ENCODE data around the gene LRBA. TPM values are rescaled to one million over a fixed set of nuclear protein-coding genes. Genes with fewer than 3 reads are reported as not detected.

Gene LRBA
- total RNA-seq, 2 donors from 2014 or later = 30.9 to 33.7 TPM

DNA sequence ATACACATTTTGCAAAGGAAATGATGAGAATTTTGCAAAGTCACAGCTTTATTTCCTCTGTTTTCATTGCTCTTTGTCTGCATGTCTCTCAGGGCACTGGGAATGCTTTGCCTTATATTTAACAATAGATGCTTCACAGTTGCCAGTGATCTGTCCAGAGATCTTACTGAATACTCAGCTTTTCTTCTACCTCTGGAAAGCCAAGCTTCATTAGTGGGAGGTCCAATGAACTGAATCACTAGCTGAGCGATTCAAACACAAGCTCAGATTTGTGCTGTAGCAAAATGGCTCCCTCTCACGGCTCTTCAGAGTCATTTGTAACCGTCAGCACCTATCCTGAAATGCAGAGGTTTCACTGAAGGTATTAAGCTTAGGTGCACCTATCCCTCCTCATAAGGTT, 797.9 kb downstream of the LRBA start:
- TF ChIP-seq, protein P1, sequence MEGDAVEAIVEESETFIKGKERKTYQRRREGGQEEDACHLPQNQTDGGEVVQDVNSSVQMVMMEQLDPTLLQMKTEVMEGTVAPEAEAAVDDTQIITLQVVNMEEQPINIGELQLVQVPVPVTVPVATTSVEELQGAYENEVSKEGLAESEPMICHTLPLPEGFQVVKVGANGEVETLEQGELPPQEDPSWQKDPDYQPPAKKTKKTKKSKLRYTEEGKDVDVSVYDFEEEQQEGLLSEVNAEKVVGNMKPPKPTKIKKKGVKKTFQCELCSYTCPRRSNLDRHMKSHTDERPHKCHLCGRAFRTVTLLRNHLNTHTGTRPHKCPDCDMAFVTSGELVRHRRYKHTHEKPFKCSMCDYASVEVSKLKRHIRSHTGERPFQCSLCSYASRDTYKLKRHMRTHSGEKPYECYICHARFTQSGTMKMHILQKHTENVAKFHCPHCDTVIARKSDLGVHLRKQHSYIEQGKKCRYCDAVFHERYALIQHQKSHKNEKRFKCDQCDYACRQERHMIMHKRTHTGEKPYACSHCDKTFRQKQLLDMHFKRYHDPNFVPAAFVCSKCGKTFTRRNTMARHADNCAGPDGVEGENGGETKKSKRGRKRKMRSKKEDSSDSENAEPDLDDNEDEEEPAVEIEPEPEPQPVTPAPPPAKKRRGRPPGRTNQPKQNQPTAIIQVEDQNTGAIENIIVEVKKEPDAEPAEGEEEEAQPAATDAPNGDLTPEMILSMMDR (IDR thresholded peaks at IDR 0.05) = peak; percentile 14
- H3K4me3 ChIP-seq = no peak overlapping the region
- H3K9me3 ChIP-seq = no peaks in the 10 kb centered on the region
- no peaks in the 10 kb centered on the region for H3K27me3 ChIP-seq (replicated peaks; ENCODE audit: insufficient read depth)
- H3K4me1 ChIP-seq (ENCODE audit: control insufficient read depth in 1 of 2, low read depth in 2 of 2) = peaks cover 0 to 10% of the 10 kb centered on the region in 2 donors
- DNase-seq (ENCODE audit: low spot score) (no peak), ATAC-seq (ENCODE audit: insufficient number of reproducible peaks, low FRiP score, low read depth) (no peak)
- H3K36me3 ChIP-seq = no peaks in the 10 kb centered on the region
- H3K27ac ChIP-seq = peak overlapping the region in 1 of 2 donors; percentile 37

DNA sequence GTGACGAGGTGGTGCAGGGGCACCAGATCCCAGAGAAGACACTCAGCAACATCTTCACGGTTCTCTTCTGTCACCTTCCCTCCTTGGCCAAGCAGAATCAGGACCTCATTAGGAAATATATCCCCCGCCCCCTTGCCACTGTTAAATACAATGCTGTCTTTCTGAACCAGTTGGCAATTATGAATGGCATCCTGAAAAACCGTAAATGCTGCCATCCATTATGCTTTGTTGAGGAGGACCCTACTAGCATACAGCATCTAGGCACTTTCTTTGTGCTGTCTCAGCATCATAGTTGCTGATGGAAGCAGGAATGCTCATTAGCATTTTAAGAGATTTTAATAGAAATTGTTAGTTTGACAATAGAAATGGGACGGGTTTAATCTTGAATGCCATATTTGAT, 798.4 kb downstream of the LRBA start:
- TF ChIP-seq, protein P1 (IDR thresholded peaks at IDR 0.05) = no peak
- DNase-seq (ENCODE audit: low spot score) (no peak), ATAC-seq (ENCODE audit: insufficient number of reproducible peaks, low FRiP score, low read depth) (no peak)
- Histone ChIP-seq H3K4me3 (no peak overlapping the region), H3K9me3 (no peaks in the 10 kb centered on the region), H3K4me1 (ENCODE audit: control insufficient read depth in 1 of 2, low read depth in 2 of 2) (peaks cover 0 to 10% of the 10 kb centered on the region in 2 donors), H3K27me3 (replicated peaks; ENCODE audit: insufficient read depth) (no peaks in the 10 kb centered on the region), H3K27ac (no peak overlapping the region), H3K36me3 (no peaks in the 10 kb centered on the region)

DNA sequence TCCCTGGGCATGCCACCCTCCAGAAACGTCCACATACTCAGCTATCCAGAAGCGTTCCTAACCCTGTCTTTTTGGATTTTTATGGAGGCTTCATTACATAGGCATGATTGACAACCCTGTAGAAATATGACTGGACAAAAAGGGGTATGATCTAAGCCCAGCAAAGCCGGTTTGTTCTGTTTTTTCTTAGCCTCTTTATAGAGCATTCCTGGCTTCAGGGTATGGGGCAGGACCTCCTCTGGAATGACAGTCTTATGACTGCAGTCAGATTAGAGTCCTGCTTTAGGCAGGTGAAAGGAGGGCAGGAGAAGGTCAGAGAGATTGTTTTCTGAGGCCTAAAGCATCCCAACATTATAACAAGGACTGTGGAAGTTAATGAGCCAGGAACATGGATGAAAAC, 799.5 kb downstream of the LRBA start:
- peak overlapping the region in 1 of 2 donors; percentile 36 for H3K27ac ChIP-seq
- no peak for ATAC-seq (ENCODE audit: insufficient number of reproducible peaks, low FRiP score, low read depth)

More for the DNA sequence above, 799.5 kb downstream of the LRBA start:
- DNase-seq (ENCODE audit: low spot score) = no peak
- Histone ChIP-seq H3K4me1 (ENCODE audit: control insufficient read depth in 1 of 2, low read depth in 2 of 2) (peaks cover 0 to 10% of the 10 kb centered on the region in 2 donors), H3K4me3 (no peak overlapping the region), H3K9me3 (no peaks in the 10 kb centered on the region), H3K27me3 (replicated peaks; ENCODE audit: insufficient read depth) (no peaks in the 10 kb centered on the region), H3K36me3 (no peaks in the 10 kb centered on the region)
- TF ChIP-seq, protein P1 (IDR thresholded peaks at IDR 0.05) = no peak

Other genes with a start within 250 kb of the LRBA start
- 1,000 to 10,000 TPM; 1,368 to 1,778 TPM for gene RPS3A, start 84.3 kb upstream of the LRBA start, total RNA-seq

Measured in thoracic aorta (tissue), 2 donors.